NCI-H226 (cell line): ENCODE results near the gene UBR1.
"Not testable (repeated sequence)": the region's sequence is repeated elsewhere in the genome, so short reads cannot be mapped to it uniquely, and the experiment has no call there.

ENCODE experiments used
- DNase-seq: peaks from one replicate; pipeline ENCODE4 v3.0.0-alpha.2; 2015

UBR1 gene

DNA sequence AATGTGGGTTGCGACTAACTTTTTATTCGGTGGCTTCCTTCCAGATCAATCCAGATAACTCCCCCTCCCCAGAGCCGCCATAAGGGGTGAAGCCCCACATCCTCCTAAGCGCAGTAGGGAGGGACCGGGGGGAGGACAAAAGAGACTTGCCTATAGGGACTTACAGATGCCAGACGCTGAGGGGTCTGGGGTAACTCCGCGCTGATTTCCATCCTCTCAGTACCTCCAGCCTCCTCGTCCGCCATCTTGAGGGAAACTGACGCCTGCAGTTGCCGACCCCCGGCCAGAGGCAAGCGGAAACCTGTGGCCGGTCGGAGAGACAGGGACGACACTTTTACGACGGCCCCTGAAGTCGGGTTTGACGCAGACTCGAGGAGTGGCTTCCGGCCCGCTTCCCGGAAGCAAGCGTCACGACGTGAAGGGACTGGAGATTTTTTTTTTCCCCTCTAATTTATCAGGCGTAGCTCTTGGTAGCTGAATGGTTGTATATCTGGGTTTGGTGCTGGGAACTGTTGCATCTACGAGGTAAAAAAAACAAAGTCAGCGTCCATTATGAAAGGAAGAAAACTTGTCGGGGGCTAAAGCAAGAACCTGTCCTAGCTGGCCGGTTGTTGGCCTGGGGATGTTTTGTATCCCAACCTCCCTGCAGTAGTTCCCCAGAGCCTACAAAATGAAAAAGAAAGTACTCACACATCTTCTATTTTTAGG lies at the start of gene UBR1:
Gene UBR1, minus strand, starts transcription at position 261 of the 708 bp plus-strand sequence. Its CDS starts 16 bp downstream, at position 245.
- peak; percentile 77 for DNase-seq

DNA sequence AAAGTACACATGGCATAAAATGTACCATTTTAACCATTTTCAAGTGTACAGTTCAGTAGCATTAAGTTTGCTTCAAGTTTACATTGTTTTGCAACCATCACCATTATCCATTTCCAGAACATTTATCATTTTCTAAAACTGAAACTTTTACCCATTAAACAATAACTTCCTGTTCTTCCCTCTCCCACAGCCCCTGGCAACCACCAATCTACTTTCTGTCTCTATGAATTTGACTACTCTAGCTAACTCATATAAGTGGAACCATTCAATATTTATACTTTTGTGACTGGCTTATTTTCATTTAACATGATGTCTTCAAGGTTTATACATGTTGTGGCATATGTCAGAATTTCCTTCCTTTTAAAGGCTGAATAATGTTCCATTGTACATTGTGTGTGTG lies 47.4 kb upstream of the UBR1 start:
- DNase-seq: no peak

DNA sequence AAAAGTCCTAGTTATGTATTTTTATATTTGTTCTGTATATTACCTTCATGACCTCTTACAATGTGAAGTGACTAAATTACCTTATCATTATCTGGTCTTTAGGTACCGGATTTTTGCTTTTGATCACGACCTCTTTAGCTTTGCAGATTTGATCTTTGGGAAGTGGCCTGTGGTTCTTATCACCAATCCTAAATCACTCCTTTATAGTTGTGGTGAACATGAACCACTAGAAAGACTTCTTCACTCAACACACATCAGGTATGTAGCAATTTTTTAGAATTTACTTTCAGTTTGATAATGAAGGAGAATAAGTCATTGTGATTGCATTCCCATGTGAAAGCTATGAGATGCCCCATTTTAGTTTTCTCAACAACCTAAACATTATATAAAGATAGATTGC lies 45.9 kb upstream of the UBR1 start:
- peak; percentile 9 for DNase-seq

DNA sequence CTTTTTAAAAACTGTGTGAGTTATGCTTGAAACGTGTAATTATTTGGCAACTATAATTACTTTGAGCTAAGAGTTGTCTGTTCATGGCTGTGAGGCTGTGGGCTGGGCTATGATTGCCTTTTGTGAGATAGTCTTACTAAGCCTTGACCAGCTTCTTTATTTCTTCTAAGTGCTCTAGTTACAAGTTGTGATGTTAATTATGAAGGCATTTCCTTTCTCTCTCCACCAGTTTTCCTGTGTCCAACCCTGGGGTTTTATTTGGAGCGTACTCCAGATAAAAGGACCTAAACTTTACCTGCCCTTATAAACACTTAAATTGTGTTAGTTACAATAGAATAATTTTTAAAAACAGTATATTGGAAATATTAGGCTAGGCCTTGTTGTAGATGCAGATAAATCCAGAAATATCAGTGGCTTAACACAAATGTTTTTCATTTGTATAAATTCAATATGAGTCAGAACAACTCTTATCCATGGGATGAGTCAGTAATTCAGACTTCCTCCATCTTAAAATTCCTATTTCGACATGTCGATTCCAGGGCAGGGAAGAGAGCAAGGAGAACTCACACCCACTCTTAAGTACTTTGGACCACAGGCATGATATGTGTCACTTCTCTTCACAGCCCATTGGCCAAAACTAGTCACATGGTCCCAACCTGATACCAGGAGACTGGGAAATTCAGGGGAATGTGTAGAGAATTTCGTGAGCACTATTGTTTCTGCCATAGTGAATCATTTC lies 44.5 kb upstream of the UBR1 start:
- DNase-seq: peak; percentile 94

DNA sequence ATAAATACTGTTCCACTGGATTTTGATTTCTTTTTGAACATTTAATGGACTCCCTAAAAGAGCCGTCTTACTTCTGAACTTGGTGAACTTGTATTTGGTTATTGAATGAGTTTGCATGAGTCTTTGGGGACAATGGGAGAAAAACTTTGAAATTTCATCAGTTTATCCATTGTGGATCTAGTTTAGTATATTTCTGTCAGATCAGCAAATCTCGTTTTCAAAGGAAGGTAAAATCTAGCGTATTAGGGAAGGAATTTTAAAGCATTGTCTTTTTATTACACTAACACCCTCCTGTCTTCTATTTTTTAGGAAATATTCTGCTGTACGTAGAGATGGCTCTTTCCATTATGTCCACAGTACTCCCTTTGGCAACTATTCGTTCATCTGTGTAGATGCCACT lies 40.3 kb upstream of the UBR1 start:
- DNase-seq: no peak

DNA sequence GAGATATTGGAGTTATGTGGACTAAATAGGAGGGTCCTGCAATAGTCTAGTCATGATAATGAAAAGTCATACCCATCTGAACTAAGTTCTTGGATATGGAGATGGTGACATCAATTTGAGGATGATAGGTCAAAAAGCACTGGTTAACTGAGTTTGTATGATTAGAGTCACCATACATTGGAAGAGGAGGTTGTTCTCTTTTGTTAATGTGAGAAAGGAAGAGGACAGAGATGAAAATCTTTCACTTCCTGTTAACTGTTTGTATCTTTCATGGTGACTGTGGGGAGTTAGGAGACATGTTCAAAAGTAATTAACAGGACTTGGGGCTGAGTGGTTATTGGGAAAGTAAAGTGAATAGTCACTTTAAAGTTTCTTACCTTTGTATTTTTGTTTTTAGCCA lies 38.7 kb upstream of the UBR1 start:
- no peak for DNase-seq

DNA sequence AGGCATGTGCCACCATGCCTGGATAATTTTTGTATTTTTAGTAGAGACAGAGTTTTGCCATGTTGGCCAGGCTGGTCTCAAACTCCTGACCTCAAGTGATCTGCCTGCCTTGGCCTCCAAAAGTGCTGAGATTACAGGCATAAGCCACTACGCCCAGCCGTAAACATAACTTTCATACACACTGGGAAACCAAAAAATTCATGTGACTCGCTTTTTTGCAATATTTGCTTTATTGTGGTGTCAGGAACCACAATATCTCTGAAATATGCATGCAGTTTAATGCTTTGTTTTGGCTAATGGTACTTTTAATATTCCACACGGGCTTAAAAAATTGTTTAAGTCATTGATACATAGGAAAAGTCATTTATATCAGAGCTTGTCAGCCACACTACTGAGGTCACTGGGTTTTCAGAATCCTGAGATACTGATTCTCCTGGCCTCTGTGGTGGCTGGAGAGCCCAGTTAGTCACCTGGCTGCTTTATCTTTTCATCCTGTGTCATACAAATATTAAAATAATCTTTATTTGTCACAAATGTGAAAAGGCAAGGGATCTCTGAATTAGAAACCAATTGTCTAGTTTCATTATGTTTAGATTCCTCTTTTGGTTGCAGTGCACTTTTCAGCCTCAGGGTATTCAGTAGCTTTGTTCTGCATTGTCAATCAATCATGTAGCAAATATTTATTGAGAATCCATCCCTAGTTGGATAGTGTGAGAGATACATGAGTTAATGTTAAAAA lies 37.5 kb upstream of the UBR1 start:
- no peak for DNase-seq

DNA sequence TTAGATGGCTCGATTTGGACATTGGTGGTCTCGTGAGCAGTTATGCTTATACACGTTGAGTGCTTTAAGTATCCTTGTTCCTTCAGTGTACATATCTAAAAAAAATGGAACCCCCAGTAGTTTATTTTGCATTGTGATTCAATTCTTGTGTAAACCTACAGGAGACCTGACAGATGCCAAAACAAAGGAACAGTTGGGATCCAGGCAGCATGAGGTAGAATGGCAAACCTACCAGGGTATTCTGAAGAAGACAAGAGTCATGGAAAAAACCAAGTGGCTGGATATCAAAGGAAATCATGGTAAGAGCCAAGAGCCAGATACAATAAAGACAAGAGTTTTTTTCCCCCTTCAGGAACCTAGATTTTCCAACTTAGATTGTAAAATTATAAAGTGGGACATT lies 29.5 kb upstream of the UBR1 start:
- no peak for DNase-seq

DNA sequence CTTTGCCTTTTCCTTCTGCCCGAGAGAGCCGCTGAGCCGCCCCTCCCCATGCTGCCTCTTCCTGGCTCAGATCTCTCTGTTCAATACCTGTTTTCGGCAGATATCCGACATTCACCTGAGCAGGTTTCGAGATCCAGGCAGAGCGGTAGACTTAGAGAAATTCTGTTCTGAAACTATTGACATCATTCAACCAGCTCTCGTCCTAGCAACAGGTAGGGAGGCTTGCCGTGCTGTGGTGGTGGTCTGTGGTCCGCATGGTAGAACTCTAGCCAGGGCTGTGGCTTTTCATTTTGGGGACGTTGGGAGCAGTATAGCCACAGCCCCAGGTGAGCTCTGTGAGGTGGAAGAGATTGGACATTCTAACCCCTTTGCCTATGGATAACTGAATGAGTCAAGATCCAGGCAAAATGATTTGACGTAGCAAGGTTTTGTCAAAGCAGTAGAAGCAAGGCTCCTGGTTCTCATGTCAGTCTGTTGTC lies 28.4 kb upstream of the UBR1 start:
- DNase-seq: no peak

DNA sequence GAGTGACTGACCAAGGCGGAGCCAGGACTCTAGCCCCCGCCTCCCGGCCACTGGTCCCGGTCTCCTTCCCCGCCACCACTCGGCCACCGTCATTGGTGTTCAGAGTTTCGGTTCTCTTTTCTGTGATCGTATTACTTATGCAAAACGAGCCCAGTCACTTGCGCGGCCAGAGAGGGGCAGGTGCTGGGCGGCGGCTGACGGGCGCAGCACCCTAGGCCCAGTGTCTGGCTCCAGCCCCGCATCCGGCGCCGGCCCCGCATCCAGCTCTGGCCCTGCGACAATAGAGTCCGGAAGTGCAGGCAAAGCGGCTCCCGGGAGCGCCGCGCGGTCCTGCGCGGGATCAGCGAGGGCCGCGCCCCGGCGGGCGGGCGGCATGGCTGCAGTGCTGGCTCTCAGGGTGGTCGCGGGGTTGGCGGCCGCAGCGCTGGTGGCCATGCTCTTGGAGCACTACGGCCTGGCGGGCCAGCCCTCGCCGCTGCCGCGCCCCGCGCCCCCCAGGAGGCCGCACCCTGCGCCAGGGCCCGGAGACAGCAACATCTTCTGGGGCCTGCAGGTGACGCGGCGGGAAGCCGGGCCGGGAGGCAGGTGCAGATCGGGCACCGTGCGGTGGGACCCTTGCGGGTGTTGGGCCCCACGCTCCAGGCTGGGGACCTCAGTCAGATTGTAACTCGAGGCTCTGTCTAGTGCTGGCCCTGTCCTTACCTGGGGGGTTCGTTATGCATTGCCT lies 27.8 kb upstream of the UBR1 start, which contains the start of gene TMEM62:
Gene TMEM62, plus strand, starts transcription at position 157 of the 727 bp plus-strand sequence. Its CDS starts 217 bp downstream, at position 374.
- DNase-seq: no peak

DNA sequence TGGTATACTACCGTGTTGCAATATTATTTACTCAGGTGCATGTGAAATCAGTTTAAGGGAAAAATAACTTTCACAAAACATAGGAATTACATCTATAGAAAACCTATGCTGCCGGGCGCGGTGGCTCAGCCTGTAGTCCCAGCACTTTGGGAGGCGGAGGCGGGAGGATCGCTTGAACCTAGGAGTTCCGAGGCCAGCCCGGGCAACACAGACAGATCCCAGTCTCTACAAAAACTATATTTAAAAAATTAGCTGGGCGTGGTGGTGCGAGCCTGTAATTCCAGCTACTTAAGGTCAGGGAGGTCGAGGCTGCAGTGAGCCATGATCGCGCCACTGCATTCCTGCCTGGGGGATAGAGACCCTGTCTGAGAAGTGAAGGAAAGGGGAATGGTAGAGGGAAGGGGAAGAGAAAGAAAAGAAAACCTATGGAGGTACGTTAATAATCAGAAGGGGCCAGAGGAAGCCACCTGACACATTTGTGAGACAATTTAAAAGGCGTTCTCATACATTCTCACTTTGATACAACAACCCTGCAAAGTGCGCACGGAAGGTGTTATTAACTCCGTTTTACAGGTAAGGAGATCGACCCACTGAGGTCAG lies 27.1 kb upstream of the UBR1 start:
- no peak for DNase-seq

DNA sequence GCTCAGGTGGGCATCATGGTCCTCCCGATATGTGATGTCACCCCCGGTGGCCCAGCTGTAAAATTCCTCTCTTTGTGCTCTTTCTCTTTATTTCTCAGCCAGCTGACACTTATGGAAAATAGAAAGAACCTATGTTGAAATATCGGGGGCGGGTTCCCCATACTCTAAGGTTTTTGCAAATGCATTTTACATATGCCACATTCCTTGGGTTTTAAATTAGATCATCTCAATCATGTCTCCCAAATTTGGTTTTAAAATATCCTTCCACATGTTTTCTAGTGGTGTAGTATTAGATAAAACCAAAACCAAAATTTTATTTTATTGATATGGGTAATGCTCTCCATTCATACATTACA lies 23.1 kb upstream of the UBR1 start:
- DNase-seq: no peak

DNA sequence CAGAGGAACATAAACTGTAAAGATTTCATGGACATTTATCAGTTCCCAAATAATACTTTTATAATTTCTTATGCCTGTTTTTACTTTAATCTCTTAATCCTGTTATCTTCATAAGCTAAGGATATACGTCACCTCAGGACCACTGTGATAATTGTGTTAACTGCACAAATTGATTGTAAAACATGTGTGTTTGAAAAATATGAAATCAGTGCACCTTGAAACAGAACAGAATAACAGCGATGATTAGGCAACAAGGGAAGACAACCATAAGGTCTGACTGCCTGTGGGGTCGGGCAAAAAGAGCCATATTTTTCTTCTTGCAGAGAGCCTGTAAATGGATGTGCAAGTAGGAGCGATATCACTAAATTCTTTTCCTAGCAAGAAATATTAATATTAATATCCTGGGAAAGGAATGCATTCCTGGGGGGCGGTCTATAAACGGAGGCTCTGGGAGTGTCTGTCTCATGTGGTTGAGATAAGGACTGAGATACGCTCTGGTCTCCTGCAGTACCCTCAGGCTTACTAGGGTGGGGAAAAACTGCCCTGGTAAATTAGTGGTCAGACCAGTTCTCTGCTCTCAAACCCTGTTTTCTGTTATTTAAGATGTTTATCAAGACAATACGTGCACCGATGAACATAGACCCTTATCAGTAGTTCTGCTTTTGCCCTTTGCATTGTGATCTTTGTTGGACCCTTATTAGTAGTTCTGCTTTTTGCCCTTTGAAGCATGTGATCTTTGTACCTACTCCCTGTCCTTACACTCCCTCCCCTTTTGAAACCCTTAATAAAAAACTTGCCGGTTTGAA lies 22.5 kb upstream of the UBR1 start:
- not testable (repeated sequence) for DNase-seq

DNA sequence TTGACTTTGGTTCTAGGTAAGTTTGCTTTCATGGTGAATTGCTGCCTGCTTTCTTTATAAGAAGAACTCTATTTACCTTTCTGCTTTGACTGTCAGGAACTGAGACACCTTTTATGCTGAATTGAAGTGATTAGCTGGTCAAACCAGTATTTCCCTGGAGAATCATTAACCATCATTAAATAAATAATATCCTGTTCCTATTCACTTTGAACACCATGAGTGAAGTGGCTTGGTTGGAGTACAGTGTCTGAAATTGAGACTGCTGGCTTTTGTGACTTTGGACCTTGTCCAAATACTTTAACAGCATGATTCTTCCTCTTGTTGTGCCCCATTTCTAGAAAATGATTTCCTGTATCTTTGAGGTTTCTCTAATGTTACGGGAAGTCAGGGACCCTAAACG lies 21.9 kb upstream of the UBR1 start:
- DNase-seq: no peak

DNA sequence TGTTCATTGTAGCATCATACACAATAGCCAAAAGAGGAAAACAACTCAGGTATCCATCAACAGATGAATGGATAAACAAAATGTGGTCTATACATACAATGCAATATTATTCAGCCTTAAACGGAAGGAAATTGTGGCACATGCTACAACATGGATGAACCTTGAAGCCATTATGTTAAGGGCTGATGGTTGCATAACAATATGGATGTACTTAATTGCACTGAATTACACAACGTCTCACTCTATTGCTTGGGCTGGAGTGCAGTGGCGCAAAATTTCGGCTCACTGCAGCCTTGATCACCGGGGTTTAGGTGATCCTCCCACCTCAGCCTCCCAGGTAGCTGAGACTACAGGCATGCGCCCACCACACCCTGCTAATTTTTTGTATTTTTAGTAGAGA lies 20.5 kb upstream of the UBR1 start:
- no peak for DNase-seq

DNA sequence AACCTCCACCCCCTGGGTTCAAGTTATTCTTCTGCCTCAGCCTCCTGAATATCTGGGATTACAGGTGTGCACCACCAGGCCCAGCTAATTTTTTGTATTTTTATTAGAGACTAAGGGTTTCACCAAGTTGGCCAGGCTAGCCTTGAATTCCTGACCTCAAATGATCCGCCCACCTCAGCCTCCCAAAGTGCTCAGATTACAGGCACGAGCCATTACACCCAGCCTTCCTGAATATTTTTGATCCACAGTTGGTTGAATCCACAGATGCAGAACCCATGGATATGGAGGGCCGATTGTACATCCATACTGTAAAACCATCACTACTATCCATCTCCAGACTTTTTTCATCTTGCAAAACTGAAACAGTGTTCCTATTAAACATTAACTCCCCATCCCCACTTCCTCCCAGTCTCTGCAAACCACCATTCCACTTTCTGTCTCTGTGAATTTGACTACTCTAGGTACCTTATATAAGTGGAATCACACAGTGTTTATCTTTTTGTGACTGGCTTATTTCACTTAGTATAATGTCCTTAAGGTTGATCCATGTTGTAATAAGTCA lies 19.3 kb upstream of the UBR1 start:
- DNase-seq: no peak

DNA sequence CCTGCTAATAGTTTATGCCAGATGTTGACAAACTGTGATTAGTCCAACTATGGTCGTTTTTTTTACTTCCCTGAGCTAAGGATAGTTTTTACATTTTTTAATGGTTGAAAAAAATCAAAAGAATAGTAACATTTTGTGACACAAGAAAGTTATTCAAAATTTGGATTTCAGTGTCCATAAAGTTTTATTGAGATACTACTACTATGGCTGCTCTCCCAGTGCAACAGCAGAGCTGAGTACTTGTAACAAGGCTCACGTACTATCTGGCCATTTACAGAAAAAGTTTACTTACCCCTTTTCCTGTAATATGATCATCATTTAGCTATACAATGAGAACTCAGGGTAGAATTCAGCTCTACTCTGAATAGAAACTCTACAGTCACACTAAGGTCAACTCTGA lies 16.0 kb upstream of the UBR1 start:
- no peak for DNase-seq

DNA sequence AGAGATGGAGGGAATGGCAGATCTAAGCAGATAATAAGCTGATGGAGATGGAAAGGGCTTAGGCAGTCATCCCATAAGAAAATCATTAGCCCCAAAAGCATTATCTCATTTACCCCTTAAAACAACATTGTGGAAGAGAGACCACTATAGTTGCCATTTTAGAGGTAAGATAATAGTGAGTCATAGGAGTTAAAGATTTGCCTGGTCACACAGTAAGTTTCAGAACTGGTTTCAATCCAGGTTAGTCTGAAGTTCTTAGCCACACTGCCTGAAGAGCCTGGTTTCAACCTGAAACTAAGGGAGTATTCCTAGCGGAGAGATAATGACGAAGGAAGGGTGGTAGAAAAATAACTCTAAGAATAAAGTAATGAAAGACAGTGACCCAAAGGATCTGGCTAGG lies 13.0 kb upstream of the UBR1 start:
- no peak for DNase-seq

DNA sequence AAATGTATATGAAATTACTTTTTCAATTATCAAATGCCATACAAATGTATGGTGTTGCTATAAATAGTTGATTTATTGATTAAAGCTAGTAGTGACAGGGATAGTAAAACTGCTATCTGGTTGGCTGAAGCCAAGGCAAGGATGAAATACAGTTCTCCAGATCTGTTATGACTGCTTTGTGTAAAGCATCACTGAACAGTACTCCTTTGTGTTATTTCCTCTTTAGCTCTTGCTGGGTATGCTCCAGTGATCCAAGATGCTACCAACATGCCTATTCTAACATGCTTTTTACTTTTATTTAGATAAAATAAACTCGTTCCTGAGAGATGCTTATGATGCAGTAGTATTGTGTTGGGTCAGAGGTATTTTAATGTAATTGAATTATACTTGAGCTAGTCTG lies 12.4 kb upstream of the UBR1 start:
- no peak for DNase-seq

DNA sequence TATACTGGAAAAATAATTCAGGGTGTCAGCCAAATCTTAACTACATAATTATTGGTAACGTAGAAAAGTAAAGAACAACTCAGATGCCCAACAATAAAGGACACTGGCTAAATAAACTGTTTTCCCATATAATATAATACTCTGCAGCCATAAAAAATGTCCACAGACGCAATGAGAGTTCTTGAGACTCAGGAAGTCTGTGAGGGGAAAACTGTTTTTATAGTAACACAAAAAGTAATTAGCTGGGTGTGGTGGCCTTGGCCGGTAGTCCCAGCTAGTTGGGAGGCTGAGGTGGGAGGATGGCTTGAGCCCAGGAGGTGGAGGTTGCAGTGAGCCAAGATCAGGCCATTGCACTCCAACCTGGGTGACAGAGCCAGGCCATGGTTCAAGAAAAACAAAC lies 5.5 kb upstream of the UBR1 start:
- DNase-seq: no peak

DNA sequence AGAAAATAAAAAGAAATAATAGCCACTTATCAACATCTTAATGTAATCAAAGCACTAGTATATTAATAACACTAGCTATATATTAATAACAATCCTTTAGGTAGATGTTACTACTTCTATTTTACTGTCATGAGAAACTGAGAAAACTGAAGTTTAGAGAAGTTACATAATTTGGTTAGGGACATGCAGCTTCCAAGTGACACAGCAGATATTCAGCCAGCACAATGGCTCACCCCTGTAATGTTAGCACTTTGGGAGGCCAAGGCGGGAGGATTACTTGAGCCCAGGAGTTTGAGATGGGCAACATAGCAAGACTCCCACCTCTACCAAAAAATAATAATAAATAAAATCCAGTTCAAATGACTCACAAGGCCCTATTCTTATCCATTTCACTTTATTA lies 1.9 kb upstream of the UBR1 start:
- DNase-seq: no peak

DNA sequence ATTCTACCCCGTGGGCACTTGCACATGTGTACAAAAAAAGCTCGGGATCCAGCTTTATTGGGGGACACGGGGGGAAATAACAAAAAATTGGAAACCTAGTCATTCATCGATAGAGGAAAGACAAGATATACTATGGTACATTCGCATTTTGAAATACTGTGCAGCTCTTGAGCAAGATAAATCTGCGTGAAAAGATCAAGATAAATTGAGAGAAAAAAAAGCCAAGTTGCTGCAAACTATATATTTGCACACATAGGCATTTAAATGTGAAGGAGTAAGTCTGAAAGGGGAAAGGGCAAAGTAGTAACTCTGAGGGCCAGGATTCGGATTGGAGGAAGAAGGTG lies 620 bp upstream of the UBR1 start:
- no peak for DNase-seq
